Loucy (cell line): ENCODE results near the gene HELZ.

Experiments used
- EZH2phosphoT487 ChIP-seq: fragments of 200-600 bp; IDR thresholded peaks from 2 replicates; pipeline ENCODE4 v1.6.1; 2018; ENCODE audit warnings: antibody characterized with exemption, mild to moderate bottlenecking, moderate library complexity, borderline replicate concordance
- TF ChIP-seq, protein P1 (sequence below): fragments of 200-600 bp; sonication (generic); conservative IDR thresholded peaks from 2 replicates; pipeline ENCODE4 v1.5.1; 2014; ENCODE audit warnings: mild to moderate bottlenecking, antibody characterized with exemption, low read length

DNA sequence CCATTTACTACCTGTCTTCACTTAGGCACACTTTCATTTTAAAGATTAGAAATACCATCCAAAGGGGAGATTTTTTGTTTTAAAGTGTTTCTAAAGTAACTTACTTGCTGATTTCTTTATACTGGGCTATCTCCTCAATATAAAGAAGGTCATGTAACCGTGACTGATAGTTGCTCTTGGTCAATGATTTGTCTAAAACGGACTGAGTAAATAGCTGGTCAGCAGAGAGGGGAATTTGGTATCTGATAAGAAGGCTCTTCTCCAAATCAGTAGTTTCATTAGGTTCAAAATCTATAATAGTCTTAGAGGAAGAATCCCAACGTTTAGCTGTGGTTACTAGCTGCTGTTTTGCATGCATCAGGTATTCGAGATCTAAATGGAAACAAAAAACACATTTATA, 66.4 kb downstream of the HELZ start:
- TF ChIP-seq, protein P1, sequence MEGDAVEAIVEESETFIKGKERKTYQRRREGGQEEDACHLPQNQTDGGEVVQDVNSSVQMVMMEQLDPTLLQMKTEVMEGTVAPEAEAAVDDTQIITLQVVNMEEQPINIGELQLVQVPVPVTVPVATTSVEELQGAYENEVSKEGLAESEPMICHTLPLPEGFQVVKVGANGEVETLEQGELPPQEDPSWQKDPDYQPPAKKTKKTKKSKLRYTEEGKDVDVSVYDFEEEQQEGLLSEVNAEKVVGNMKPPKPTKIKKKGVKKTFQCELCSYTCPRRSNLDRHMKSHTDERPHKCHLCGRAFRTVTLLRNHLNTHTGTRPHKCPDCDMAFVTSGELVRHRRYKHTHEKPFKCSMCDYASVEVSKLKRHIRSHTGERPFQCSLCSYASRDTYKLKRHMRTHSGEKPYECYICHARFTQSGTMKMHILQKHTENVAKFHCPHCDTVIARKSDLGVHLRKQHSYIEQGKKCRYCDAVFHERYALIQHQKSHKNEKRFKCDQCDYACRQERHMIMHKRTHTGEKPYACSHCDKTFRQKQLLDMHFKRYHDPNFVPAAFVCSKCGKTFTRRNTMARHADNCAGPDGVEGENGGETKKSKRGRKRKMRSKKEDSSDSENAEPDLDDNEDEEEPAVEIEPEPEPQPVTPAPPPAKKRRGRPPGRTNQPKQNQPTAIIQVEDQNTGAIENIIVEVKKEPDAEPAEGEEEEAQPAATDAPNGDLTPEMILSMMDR: no peak
- no peak for TF ChIP-seq EZH2phosphoT487
